ENCODE measurements around the gene CPEB3. TPM values are rescaled to one million over a fixed set of nuclear protein-coding genes. Genes with fewer than 3 reads are reported as not detected.

The CPEB3 gene
- total and polyA plus RNA-seq, 9 of the 15 experiments (the other 6 are each of a cell fraction or from before 2014, with no cell fraction given) = 0.15 to 1.2 (median 0.51) TPM

GRCh38 chr10:92298487-92298886 is 7.6 kb upstream of the CPEB3 start:
- in situ Hi-C loops (cut with MboI) = loop anchor here (25.0 kb wide), 1 partner anchor 211 kb away; no protein-coding TSS in a partner anchor
- ChIA-PET POLR2A (interaction anchor here (0.8 kb wide), 1 partner anchor 9 kb away, joined by 3 read pairs; no protein-coding TSS in a partner anchor), CTCF (ENCODE audit: low intra/inter-chr PET ratio) (no interaction called here)
- Histone ChIP-seq H3K27ac (ENCODE audit: extremely low read depth, low read depth, low read length) (no peak overlapping the region), H3K4me3 (no peak overlapping the region), H3K9me3 (replicated peaks; ENCODE audit: control insufficient read depth, insufficient read depth, low read depth, low read length) (no peaks in the 10 kb centered on the region), H3K36me3 (ENCODE audit: control insufficient read depth, insufficient read depth, low read length) (peaks cover 28% of the 10 kb centered on the region; the same call in 2 of the 3 replicates), H3K4me2 (ENCODE audit: insufficient read depth, low read length) (no peak overlapping the region), H2AFZ (ENCODE audit: low read depth, low read length) (no peak overlapping the region), H4K20me1 (replicated peaks; ENCODE audit: control insufficient read depth, insufficient read depth, low read length) (0 out of 2 replicates have a peak, but pooled peaks cover 8% of the 10 kb centered on the region), H3K4me1 (replicated peaks in 1 of 2; ENCODE audit: control insufficient read depth in 2 of 2, insufficient read depth in 2 of 2, low read length in 2 of 2) (no peaks in the 10 kb centered on the region; a peak in 1 of 5 replicates), H3K79me2 (ENCODE audit: control insufficient read depth, insufficient read depth, low read length) (peaks cover 70% of the 10 kb centered on the region), H3K27me3 (ENCODE audit: control insufficient read depth in 2 of 2, insufficient read depth in 2 of 2, low read length in 2 of 2) (no peaks in the 10 kb centered on the region), H3K9me1 (ENCODE audit: control insufficient read depth, insufficient read depth, low read length) (no peaks in the 10 kb centered on the region), H3K9ac (ENCODE audit: insufficient read depth in 1 of 2, low read depth in 2 of 2, low read length in 2 of 2) (no peak overlapping the region)
- intact Hi-C loops (cut with micrococcal nuclease) = no loop called here
- DNase-seq (ENCODE audit: extremely low read depth in 1 of 4, low spot score in 3 of 4) (no peak), FAIRE-seq (no peak), ATAC-seq (no peak)
- WGBS (ENCODE audit: insufficient coverage, low coverage, missing lambda C conversion rate) = 93% methylated on average over 5 of the region's 6 CpGs
- no TSS peak for BruUV-seq (replicated peaks)
- TF ChIP-seq ZBED1 (IDR thresholded peaks at IDR 0.05) = no peak
- TF ChIP-seq MXD1 (CRISPR knock-in tag; IDR thresholded peaks at IDR 0.05; ENCODE audit: borderline replicate concordance, poor library complexity, severe bottlenecking) = no peak
- no peak for TF ChIP-seq DPF2 (IDR thresholded peaks at IDR 0.05)

Measured in K562 (cell line).